CD1c-positive myeloid dendritic cell (primary cell): ENCODE measurements around the gene NDUFAF5.

ENCODE experiments used
- DNase-seq: peaks from one replicate; pipeline ENCODE4 v3.0.0-alpha.2; 2016; ENCODE audit errors: extremely low spot score

NDUFAF5 gene

GRCh38 chr20:13777171-13777601 lies 7.6 kb upstream of the NDUFAF5 start:
- peak; percentile 33 for DNase-seq

DNA sequence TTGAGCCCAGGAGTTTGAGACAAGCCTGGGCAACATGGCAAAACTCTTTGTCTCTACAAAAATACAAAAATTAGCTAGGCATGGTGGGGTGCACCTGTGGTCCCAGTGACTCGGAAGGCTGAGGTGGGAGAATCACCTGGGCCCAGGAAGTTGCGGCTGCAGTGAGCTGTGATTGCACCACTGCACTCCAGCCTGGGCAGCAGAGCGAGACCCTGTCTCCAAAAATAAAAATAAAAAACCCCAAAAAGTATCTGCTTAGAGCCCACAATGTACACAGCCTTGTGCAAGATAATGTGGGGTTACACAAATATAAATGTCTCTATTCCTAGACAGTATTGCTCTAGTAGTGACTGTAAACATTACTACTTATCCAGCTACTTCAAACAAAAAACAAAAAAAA lies 6.0 kb upstream of the NDUFAF5 start:
- DNase-seq, result no peak

GRCh38 chr20:13783528-13783927 lies 1.3 kb upstream of the NDUFAF5 start:
- no peak for DNase-seq

- DNase-seq, result peak; percentile 17
These were observed 446 bp upstream of the NDUFAF5 start for GRCh38 chr20:13784271-13784892.

DNA sequence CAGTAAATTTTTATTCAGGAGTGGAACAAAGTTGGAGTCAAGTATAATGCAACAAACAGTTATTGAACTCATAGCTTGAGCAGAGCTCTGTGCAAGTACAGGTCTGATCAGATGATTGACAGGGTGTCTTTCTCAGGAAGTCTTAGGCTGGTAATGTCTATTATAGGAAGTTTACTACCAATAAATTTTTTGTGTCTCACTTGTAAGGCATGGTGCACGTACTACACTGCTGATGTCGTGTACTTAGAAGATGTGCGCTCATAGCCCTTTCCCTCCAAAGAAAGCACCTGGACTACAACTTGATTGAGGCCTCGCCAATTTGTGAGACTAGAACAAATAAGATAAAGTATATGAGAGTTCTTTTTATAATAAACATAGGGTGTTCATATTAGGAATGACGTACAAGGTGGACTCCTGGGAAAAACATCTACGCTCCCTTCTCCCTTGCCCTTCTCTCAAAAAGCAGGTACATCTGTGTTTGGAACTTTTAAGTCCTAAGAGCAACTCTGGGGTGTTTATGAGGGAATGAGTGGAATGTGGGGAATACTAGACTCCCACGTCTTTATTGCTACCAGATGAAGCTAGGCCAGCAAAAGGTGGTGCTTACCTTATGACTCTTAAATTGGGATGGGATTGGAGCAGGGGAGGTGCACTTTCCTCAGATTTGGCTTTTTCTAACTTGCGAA lies 1.5 kb downstream of the NDUFAF5 start:
- no peak for DNase-seq

DNA sequence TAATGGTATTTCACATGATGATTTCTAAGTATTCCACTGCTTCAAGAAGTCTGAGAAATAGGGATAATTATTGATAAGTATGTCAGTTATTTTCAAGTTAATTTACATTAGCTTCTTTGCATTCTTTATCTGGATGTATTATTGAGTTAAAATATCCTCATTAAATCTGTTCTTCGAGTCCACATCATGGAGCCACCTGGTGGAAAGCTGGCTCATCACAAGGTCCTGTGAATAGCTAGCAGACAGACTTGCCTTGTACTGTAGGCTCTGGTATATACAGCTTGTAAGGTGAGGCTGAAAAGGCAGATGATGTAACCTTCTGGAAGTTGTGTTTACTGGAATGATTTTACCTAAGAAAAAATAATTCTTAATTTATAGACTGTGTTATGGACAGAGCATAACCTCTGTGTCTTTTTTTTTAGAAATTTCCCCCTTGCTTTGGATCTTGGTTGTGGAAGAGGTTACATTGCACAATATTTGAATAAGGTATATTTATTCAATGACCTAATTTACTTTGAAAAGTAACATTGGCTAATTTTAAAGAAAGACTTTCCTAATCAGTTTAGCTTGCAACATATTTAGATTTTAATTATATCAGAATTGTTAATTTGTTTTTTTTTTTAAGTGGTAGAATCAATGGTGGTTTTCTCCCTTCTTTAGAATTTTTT lies 3.5 kb downstream of the NDUFAF5 start:
- DNase-seq, result peak; percentile 32

GRCh38 chr20:13790708-13791107 lies 5.9 kb downstream of the NDUFAF5 start:
- DNase-seq, result no peak

GRCh38 chr20:13791540-13792459 lies 7.0 kb downstream of the NDUFAF5 start:
- DNase-seq, result no peak

DNA sequence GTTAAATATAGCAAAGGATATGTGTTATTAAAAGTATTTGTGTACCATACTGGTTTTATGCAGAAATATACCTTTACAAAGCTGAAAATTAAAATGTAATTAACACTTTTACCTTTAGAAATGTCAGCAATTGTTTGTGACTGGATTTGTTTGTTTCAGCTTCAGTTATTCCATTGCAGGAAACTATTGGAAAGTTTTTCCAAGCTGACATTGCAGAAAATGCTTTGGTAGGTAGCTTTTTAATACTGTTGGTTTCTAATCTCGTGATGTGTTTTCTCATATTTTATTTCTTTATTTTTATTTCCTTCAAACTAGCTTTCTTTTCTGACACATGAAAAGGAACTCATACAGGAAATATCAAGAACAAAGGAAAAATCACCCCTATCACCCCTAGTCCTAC lies 8.2 kb downstream of the NDUFAF5 start:
- no peak for DNase-seq

- no peak for DNase-seq
These were observed 9.8 kb downstream of the NDUFAF5 start for GRCh38 chr20:13794667-13795066.

DNA sequence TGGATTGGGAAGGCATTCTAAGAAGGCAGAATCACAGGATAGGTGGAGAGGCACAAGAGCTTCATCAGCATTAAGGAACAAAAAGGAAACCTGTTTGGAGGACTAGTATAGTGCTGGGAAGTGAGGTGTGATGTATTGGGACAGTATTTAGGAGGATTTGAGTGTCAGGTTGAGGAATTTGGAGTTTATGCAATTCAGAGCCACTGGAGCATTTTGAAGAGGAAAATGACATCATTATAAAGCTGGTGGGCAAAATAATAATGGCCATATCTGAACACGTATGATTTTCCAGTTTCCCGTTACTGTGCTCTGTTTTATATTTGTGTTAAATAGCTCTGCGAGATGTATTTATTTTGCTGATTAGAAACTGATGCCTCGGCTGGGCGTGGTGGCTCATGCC lies 14.2 kb downstream of the NDUFAF5 start:
- no peak for DNase-seq

DNA sequence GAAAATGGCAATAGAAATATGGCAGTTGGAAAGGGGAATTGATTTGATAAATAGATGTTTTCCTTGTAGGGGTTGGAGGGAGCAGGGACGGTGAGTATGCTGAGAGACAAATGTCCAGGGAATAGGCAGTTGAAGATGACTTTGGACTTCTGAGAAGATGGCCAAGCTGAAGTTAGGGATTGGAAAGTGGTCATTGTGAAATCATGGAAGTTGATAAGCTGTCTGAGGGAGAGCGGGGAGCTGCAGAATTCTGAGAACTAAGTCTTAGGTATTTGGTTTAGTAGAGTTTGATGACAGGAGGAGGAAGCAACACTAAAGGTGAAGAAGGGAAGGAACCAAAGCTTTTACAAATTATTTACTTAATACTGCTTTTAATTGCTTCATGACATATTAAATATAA lies 15.1 kb downstream of the NDUFAF5 start:
- no peak for DNase-seq

DNA sequence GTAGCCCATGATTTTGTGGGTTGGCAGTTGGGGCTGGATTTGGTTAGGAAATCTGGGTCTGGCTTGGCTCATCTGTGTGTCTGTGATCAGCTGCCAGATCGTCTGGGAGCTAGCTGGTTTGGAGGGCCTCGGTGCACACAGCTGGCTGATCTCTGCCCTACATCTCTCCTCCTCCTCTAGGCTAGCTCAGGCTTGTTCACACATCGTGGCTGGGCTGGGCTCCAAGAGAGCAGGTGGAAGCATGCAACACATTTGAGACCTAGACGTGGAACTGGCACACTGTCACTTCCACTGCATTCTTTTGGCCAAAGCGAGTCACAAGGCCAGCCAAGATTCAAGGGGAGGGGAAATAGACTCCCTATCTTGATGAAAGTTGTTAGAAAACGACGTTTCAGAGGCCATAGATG lies 15.9 kb downstream of the NDUFAF5 start:
- no peak for DNase-seq

DNA sequence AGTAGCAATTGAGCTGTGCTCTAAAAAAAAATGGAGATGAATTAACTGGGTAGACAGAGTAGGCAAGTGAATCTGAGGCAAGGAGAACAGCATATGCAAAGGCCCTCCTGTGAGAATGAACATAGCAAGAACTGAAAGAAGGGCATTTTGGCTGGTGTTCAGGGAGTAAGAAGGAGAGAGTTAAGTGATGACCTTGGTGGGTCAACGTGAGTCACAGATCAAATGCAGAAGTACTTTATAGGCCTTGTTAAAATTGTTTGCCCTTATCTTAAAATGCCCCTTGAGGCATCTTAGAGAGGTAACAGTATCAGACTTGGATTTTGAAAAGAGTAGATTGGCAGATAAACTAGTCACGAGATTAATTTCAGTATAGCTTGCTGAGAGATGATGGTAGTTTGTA lies 24.5 kb downstream of the NDUFAF5 start:
- no peak for DNase-seq

GRCh38 chr20:13809855-13810254 lies 25.0 kb downstream of the NDUFAF5 start:
- no peak for DNase-seq

- DNase-seq, result no peak
These were observed 25.6 kb downstream of the NDUFAF5 start for GRCh38 chr20:13810446-13810845.

GRCh38 chr20:13813910-13814309 lies 29.1 kb downstream of the NDUFAF5 start:
- no peak for DNase-seq

GRCh38 chr20:13814672-13815071 lies 29.8 kb downstream of the NDUFAF5 start:
- DNase-seq, result no peak

DNA sequence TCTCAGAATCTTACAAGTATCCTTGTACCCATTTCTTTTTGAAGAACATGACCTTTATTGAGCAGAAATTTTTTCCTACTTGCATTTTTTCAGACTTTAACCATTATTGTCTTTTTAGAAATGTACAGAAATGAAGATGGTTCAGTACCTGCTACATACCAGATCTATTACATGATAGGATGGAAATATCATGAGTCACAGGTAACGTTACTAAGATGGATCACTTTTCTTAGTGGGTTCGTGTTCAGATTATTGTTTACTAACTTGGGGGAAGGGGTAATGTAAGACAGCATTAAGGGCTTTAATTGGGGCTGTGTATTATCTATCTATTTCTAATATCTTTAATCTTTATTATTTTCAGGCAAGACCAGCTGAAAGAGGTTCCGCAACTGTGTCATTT lies 31.9 kb downstream of the NDUFAF5 start:
- no peak for DNase-seq

GRCh38 chr20:13817342-13817741 lies 32.5 kb downstream of the NDUFAF5 start:
- no peak for DNase-seq

GRCh38 chr20:13819885-13820645 lies 35.2 kb downstream of the NDUFAF5 start:
- DNase-seq, result peak; percentile 61
